WTC11 (cell line): ENCODE results near the gene KNL1. TPM values are rescaled to one million over a fixed set of nuclear protein-coding genes. Genes with fewer than 3 reads are reported as not detected.

Experiments used
- ATAC-seq: fragments of 200-7000 bp; cut with Tn5 transposase; 2 replicates; pipeline ENCODE4 v1.10.0; 2021; ENCODE audit warnings: mild to moderate bottlenecking, moderate library complexity
- CTCF ChIA-PET: fragments of 300-600 bp; sonication (Branson Sonifier 250); formaldehyde crosslinking; loops from one replicate; lab custom pipeline; 2021; ENCODE audit warnings: antibody characterized with exemption; lab: Charles Lee
- POLR2A ChIA-PET: fragments of 350-600 bp; sonication (Branson Sonifier 250); formaldehyde crosslinking; loops from one replicate; lab custom pipeline; 2021; ENCODE audit warnings: antibody characterized with exemption; lab: Charles Lee
- DNase-seq: peaks from one replicate; pipeline ENCODE4 v3.0.0; 2021; ENCODE audit warnings: low spot score
- H3K27ac Mint-ChIP-seq: 2 replicates; pipeline ENCODE4 v1.8.0; 2021; ENCODE audit warnings: mixed read lengths
- H3K27me3 Mint-ChIP-seq: 2 replicates; pipeline ENCODE4 v1.8.0; 2021; ENCODE audit warnings: low read depth, mild to moderate bottlenecking, moderate library complexity, mixed read lengths
- H3K36me3 Mint-ChIP-seq: 2 replicates; pipeline ENCODE4 v1.8.0; 2021; ENCODE audit warnings: mixed read lengths
- H3K4me1 Mint-ChIP-seq: 2 replicates; pipeline ENCODE4 v1.8.0; 2022; ENCODE audit warnings: mixed read lengths
- H3K4me3 Mint-ChIP-seq: 2 replicates; pipeline ENCODE4 v1.8.0; 2021; ENCODE audit warnings: mild to moderate bottlenecking, moderate library complexity, mixed read lengths
- H3K9me3 Mint-ChIP-seq: 2 replicates; pipeline ENCODE4 v1.8.0; 2021; ENCODE audit warnings: mixed read lengths
- AR ChIP-seq: fragments of 250-450 bp; sonication (Bioruptor Pico); IDR thresholded peaks from 2 replicates; pipeline ENCODE4 v1.9.0; 2021; ENCODE audit warnings: mild to moderate bottlenecking
- CDX4 ChIP-seq: fragments of 250-450 bp; sonication (Bioruptor Pico); IDR thresholded peaks from 2 replicates; pipeline ENCODE4 v1.9.0; 2021; ENCODE audit warnings: moderate library complexity, mild to moderate bottlenecking, inconsistent platforms, borderline replicate concordance
- CREB1 ChIP-seq: sonication (generic); formaldehyde crosslinking; IDR thresholded peaks from 2 replicates; pipeline ENCODE4 v1.8.0; 2023; ENCODE audit warnings: mild to moderate bottlenecking, missing genetic modification reagents
- CREM ChIP-seq: sonication (generic); formaldehyde crosslinking; IDR thresholded peaks from 2 replicates; pipeline ENCODE4 v1.8.1; 2022; ENCODE audit warnings: mild to moderate bottlenecking, missing genetic modification reagents, moderate library complexity
- ERG ChIP-seq: fragments of 250-450 bp; sonication (Bioruptor Pico); IDR thresholded peaks from 2 replicates; pipeline ENCODE4 v1.8.0; 2021; ENCODE audit warnings: mild to moderate bottlenecking
- ETV6 ChIP-seq: sonication (generic); formaldehyde crosslinking; IDR thresholded peaks from 2 replicates; pipeline ENCODE4 v1.8.1; 2022; ENCODE audit warnings: mild to moderate bottlenecking, missing genetic modification reagents
- GABPB1 ChIP-seq: sonication (generic); formaldehyde crosslinking; IDR thresholded peaks from 2 replicates; pipeline ENCODE4 v1.8.1; 2023; ENCODE audit warnings: mild to moderate bottlenecking, missing genetic modification reagents
- MYBL2 ChIP-seq: sonication (generic); formaldehyde crosslinking; IDR thresholded peaks from 2 replicates; pipeline ENCODE4 v1.8.1; 2023; ENCODE audit warnings: mild to moderate bottlenecking, moderate library complexity, missing genetic modification reagents
- NR3C1 ChIP-seq: sonication (generic); formaldehyde crosslinking; conservative IDR thresholded peaks from 2 replicates; pipeline ENCODE4 v1.8.1; 2023; ENCODE audit warnings: low read depth, mild to moderate bottlenecking, missing genetic modification reagents
- OVOL2 ChIP-seq: fragments of 250-450 bp; sonication (Bioruptor Pico); IDR thresholded peaks from 2 replicates; pipeline ENCODE4 v1.9.0; 2021; ENCODE audit warnings: mild to moderate bottlenecking, borderline replicate concordance
- TCF7 ChIP-seq: sonication (generic); formaldehyde crosslinking; IDR thresholded peaks from 2 replicates; pipeline ENCODE4 v1.8.0; 2022; ENCODE audit warnings: mild to moderate bottlenecking, low read depth, missing genetic modification reagents, moderate library complexity
- ZNF121 ChIP-seq: sonication (generic); formaldehyde crosslinking; IDR thresholded peaks from 2 replicates; pipeline ENCODE4 v1.8.0; 2023; ENCODE audit warnings: missing genetic modification reagents
- ZNF263 ChIP-seq: sonication (generic); formaldehyde crosslinking; IDR thresholded peaks from 2 replicates; pipeline ENCODE4 v1.8.1; 2022; ENCODE audit warnings: low read depth, mild to moderate bottlenecking, moderate library complexity, missing genetic modification reagents
- ZNF317 ChIP-seq: sonication (generic); formaldehyde crosslinking; IDR thresholded peaks from 2 replicates; pipeline ENCODE4 v1.8.1; 2023; ENCODE audit warnings: low read depth, mild to moderate bottlenecking, moderate library complexity, missing genetic modification reagents, borderline replicate concordance
- ZNF671 ChIP-seq: fragments of 250-450 bp; sonication (Bioruptor Pico); IDR thresholded peaks from 2 replicates; pipeline ENCODE4 v1.8.0; 2021; ENCODE audit warnings: mild to moderate bottlenecking
- ZSCAN18 ChIP-seq: fragments of 250-450 bp; sonication (Bioruptor Pico); IDR thresholded peaks from 2 replicates; pipeline ENCODE4 v2.1.2; 2022; ENCODE audit warnings: mild to moderate bottlenecking, moderate library complexity
- total RNA-seq: library from RNA; stranded (reverse); gene quantifications from 3 replicates; pipeline ENCODE4 v1.2.3, GENCODE V29; 2021
- TF ChIP-seq, protein P1 (sequence below): sonication (generic); formaldehyde crosslinking; IDR thresholded peaks from 2 replicates; pipeline ENCODE4 v1.8.1; 2022; ENCODE audit warnings: low read depth, missing genetic modification reagents, borderline replicate concordance
- TF ChIP-seq, protein P2 (sequence below): sonication (generic); formaldehyde crosslinking; IDR thresholded peaks from 2 replicates; pipeline ENCODE4 v1.8.0; 2022; ENCODE audit warnings: mild to moderate bottlenecking, missing genetic modification reagents

The KNL1 gene
- total RNA-seq, 1 experiment from 2014 or later = 24.0 TPM

GRCh38 chr15:40593588-40594428 is at the start of gene KNL1 (continued):
- TF ChIP-seq CDX4 (CRISPR knock-in tag) (no peak), OVOL2 (CRISPR knock-in tag) (no peak), GABPB1 (CRISPR knock-in tag) (peak; percentile 99), CREM (CRISPR knock-in tag) (peak; percentile 80; the same call in 1 of the 2 replicates), ETV6 (CRISPR knock-in tag) (peak; percentile 40; the same call in 1 of the 2 replicates), ZNF317 (CRISPR knock-in tag) (no peak), ZSCAN18 (CRISPR knock-in tag) (no peak)
- TF ChIP-seq, all 79 proteins: peak for 13

GRCh38 chr15:40545457-40545856 is 48.6 kb upstream of the KNL1 start:
- no peak overlapping the region for H3K4me3 Mint-ChIP-seq
- H3K27me3 Mint-ChIP-seq = no peaks in the 10 kb centered on the region
- H3K4me1 Mint-ChIP-seq = no peaks in the 10 kb centered on the region
- TF ChIP-seq ZNF263 (CRISPR knock-in tag) = no peak
- no peak for TF ChIP-seq NR3C1 (CRISPR knock-in tag)
- H3K27ac Mint-ChIP-seq = no peak overlapping the region
- CTCF ChIA-PET = interaction anchor here (0.6 to 1.6 kb wide), 12 partner anchors 9 to 201 kb away, joined by 3 to 12 read pairs (median 3); partner anchors contain the start of genes CCDC32, RAD51 and RPUSD2
- DNase-seq (no peak), ATAC-seq (peak; percentile 75)
- POLR2A ChIA-PET = no interaction called here
- H3K9me3 Mint-ChIP-seq = no peaks in the 10 kb centered on the region
- no peaks in the 10 kb centered on the region for H3K36me3 Mint-ChIP-seq

DNA sequence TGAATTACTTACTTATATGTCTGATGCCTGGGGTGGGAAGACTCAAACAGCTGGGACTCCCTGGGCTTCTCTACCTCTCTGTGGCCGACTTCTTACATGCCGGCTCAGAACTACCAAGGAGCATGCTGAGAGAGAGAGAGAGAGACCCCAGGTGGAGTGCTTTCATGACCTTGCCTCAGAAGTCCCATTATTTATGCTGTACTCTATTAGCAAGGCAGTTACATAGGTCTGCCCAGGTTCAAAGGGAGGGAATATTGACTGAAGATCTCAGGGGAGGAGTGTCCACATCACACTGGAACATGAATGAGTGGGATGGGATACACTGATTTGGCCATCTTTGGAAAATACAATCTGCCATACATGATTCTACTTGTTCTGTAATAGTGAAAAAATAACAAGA is 45.4 kb upstream of the KNL1 start:
- POLR2A ChIA-PET = interaction anchor here (0.6 kb wide), 1 partner anchor 303 kb away, joined by 6 read pairs; no protein-coding TSS in a partner anchor
- CTCF ChIA-PET = no interaction called here
- DNase-seq (no peak), ATAC-seq (no peak)
- Mint-ChIP-seq H3K4me1 (peaks cover 10% of the 10 kb centered on the region), H3K27ac (no peak overlapping the region), H3K36me3 (peaks cover 3% of the 10 kb centered on the region; the same call in 1 of the 2 replicates), H3K27me3 (no peaks in the 10 kb centered on the region), H3K9me3 (no peaks in the 10 kb centered on the region), H3K4me3 (no peak overlapping the region)
- no peak for TF ChIP-seq ZNF671 (CRISPR knock-in tag)
- no peak for TF ChIP-seq AR (CRISPR knock-in tag)
- no peak for TF ChIP-seq ZSCAN18 (CRISPR knock-in tag)
- no peak for TF ChIP-seq CREM (CRISPR knock-in tag)

GRCh38 chr15:40549894-40550293 is 44.2 kb upstream of the KNL1 start:
- H3K27me3 Mint-ChIP-seq = no peaks in the 10 kb centered on the region
- ATAC-seq (no peak), DNase-seq (no peak)
- no peak overlapping the region for H3K4me3 Mint-ChIP-seq
- ChIA-PET CTCF (no interaction called here), POLR2A (no interaction called here)
- H3K36me3 Mint-ChIP-seq = peaks cover 3% of the 10 kb centered on the region; the same call in 1 of the 2 replicates
- H3K4me1 Mint-ChIP-seq = peaks cover 23% of the 10 kb centered on the region
- no peak overlapping the region for H3K27ac Mint-ChIP-seq
- no peaks in the 10 kb centered on the region for H3K9me3 Mint-ChIP-seq
- no peak for TF ChIP-seq ERG (CRISPR knock-in tag)
- no peak for TF ChIP-seq MYBL2 (CRISPR knock-in tag)
- TF ChIP-seq ZNF121 (CRISPR knock-in tag) = no peak
- TF ChIP-seq CREB1 = no peak
- TF ChIP-seq, protein P1, sequence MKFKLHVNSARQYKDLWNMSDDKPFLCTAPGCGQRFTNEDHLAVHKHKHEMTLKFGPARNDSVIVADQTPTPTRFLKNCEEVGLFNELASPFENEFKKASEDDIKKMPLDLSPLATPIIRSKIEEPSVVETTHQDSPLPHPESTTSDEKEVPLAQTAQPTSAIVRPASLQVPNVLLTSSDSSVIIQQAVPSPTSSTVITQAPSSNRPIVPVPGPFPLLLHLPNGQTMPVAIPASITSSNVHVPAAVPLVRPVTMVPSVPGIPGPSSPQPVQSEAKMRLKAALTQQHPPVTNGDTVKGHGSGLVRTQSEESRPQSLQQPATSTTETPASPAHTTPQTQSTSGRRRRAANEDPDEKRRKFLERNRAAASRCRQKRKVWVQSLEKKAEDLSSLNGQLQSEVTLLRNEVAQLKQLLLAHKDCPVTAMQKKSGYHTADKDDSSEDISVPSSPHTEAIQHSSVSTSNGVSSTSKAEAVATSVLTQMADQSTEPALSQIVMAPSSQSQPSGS = no peak
- TF ChIP-seq, protein P2, sequence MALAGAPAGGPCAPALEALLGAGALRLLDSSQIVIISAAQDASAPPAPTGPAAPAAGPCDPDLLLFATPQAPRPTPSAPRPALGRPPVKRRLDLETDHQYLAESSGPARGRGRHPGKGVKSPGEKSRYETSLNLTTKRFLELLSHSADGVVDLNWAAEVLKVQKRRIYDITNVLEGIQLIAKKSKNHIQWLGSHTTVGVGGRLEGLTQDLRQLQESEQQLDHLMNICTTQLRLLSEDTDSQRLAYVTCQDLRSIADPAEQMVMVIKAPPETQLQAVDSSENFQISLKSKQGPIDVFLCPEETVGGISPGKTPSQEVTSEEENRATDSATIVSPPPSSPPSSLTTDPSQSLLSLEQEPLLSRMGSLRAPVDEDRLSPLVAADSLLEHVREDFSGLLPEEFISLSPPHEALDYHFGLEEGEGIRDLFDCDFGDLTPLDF (CRISPR knock-in tag) = no peak
- no peak for TF ChIP-seq TCF7 (CRISPR knock-in tag)
